Activated naive CD8-positive, alpha-beta T cell treated with anti-CD3 and anti-CD28 coated beads, Interleukin-2, amount 10 ng/mL, durations not matched to agents 7 days and 5 days (primary cell): Measurements from ENCODE around the gene OTOL1. TPM values are rescaled to one million over a fixed set of nuclear protein-coding genes. Genes with fewer than 3 reads are reported as not detected.

Experiments used
- ATAC-seq: fragments of 150-1000 bp; cut with Tn5 transposase; one replicate; pipeline ENCODE4 v1.10.0; 2021; ENCODE audit warnings: low read depth, moderate library complexity
- POLR2A ChIA-PET: fragments of 350-600 bp; sonication (Branson Sonifier 250); formaldehyde crosslinking; loops from one replicate; lab custom pipeline; 2021; ENCODE audit warnings: antibody characterized with exemption; lab: Charles Lee
- DNase-seq: peaks from one replicate; pipeline ENCODE4 v3.0.0; 2021
- H3K27ac Mint-ChIP-seq: one replicate; pipeline ENCODE4 v1.8.0; 2022; ENCODE audit warnings: mild to moderate bottlenecking, mixed read lengths
- H3K27me3 Mint-ChIP-seq: one replicate; pipeline ENCODE4 v1.8.0; 2022; ENCODE audit warnings: mild to moderate bottlenecking, moderate library complexity, mixed read lengths
- H3K36me3 Mint-ChIP-seq: one replicate; pipeline ENCODE4 v1.8.0; 2021; ENCODE audit warnings: mild to moderate bottlenecking, mixed read lengths
- H3K4me1 Mint-ChIP-seq: one replicate; pipeline ENCODE4 v1.8.0; 2021; ENCODE audit warnings: mixed read lengths
- H3K4me3 Mint-ChIP-seq: one replicate; pipeline ENCODE4 v1.8.0; 2022; ENCODE audit warnings: mild to moderate bottlenecking, moderate library complexity, mixed read lengths
- H3K9me3 Mint-ChIP-seq: one replicate; pipeline ENCODE4 v1.8.0; 2021; ENCODE audit warnings: mixed read lengths
- total RNA-seq, 2 experiments: library from RNA; stranded (reverse); gene quantifications; one replicate each; pipeline ENCODE4 v1.2.3, GENCODE V29; 2021

OTOL1 gene
- total RNA-seq, 2 experiments from 2014 or later = not detected

DNA sequence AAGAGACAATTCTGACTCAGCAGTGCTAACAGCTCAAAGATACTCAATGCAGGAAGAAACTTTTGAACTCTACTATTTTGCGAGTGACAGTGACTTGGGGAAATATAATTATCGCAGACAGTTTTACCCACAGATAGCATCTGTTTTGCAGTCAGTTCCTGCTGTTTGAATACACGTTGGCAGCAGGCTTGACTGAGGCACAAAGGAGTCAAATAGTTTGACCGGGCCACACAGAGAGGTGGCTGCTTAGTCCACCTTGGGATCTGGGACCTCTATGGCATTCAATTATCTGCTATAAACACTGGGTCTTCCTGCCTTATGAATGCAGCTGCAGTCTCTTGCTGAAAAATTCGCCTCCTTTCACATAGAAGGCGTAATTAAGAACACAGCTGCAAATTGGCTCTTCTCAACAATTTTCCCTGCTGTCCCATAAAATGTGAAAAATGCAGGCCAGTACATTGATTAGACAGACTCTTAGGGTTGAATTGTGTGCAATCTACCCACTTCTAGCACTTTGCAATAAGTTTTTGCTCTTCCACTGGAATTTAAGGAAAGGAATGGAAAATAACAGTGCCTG is 56.5 kb downstream of the OTOL1 start:
- H3K9me3 Mint-ChIP-seq = no peaks in the 10 kb centered on the region
- ATAC-seq (no peak), DNase-seq (no peak)
- H3K4me3 Mint-ChIP-seq = no peak overlapping the region
- peaks cover 4% of the 10 kb centered on the region for H3K27me3 Mint-ChIP-seq
- no peaks in the 10 kb centered on the region for H3K36me3 Mint-ChIP-seq
- POLR2A ChIA-PET = no interaction called here
- no peak overlapping the region for H3K27ac Mint-ChIP-seq
- H3K4me1 Mint-ChIP-seq = no peaks in the 10 kb centered on the region

Other genes starting within 250 kb of the OTOL1 start
- gene SPTSSB, start 125.3 kb upstream of the OTOL1 start, total RNA-seq = under 1 TPM in 1 of 2 experiments, not detected in 1; 0.08 TPM